Suprapubic skin (tissue), 4 donors: ENCODE data around the gene P2RY14. TPM values are rescaled to one million over a fixed set of nuclear protein-coding genes. Genes with fewer than 3 reads are reported as not detected.

Experiments
- DNase-seq, 2 donors: peaks; one replicate each; pipeline ENCODE4 v3.0.0-alpha.2; 2019; ENCODE audit warnings: low spot score in 2 of 2
- H3K27ac ChIP-seq: fragments of 200-600 bp; sonication (generic); one replicate; pipeline ENCODE4 v1.5.1; 2019
- H3K27me3 ChIP-seq: fragments of 200-600 bp; sonication (generic); one replicate; pipeline ENCODE4 v1.5.1; 2019
- H3K36me3 ChIP-seq: fragments of 200-600 bp; sonication (generic); one replicate; pipeline ENCODE4 v1.5.1; 2019
- H3K4me1 ChIP-seq: fragments of 200-600 bp; sonication (generic); one replicate; pipeline ENCODE4 v1.5.1; 2019
- H3K4me3 ChIP-seq: fragments of 200-600 bp; sonication (generic); one replicate; pipeline ENCODE4 v1.5.1; 2019; ENCODE audit warnings: mild to moderate bottlenecking
- H3K9me3 ChIP-seq: fragments of 200-600 bp; sonication (generic); one replicate; pipeline ENCODE4 v1.5.1; 2019
- CTCF ChIP-seq, 2 donors: fragments of 200-600 bp in 1 of 2; fragments of 450-650 bp in 1 of 2; sonication (generic) in 1 of 2; IDR thresholded peaks; one replicate each; pipeline ENCODE4 v1.5.1; 2016 to 2019; ENCODE audit warnings: antibody characterized with exemption in 2 of 2, mild to moderate bottlenecking in 1 of 2, moderate library complexity in 1 of 2
- EP300 ChIP-seq: sonication (generic); formaldehyde crosslinking; IDR thresholded peaks from one replicate; pipeline ENCODE4 v1.6.1; 2017; ENCODE audit warnings: antibody characterized with exemption
- POLR2A ChIP-seq, 2 donors: fragments of 450-650 bp; IDR thresholded peaks; one replicate each; pipeline ENCODE4 v1.6.1; 2017; ENCODE audit warnings: antibody characterized with exemption in 2 of 2, mild to moderate bottlenecking in 2 of 2, moderate library complexity in 2 of 2
- POLR2AphosphoS5 ChIP-seq, 3 donors: sonication (generic); formaldehyde crosslinking; IDR thresholded peaks; one replicate each; pipeline ENCODE4 v1.6.1; 2017; ENCODE audit warnings: antibody characterized with exemption in 3 of 3
- WGBS: methylation state at CpG from one replicate; pipeline ENCODE4 v1.1.5; 2018; 5-methylcytosine and 5-hydroxymethylcytosine counted together
- total RNA-seq, 4 donors: library from RNA; depleted of rRNA; stranded (reverse); fragments of >200 nt; gene quantifications; one replicate each; pipeline ENCODE4 v1.1.0, GENCODE V29; 2016

The P2RY14 gene
- total RNA-seq, 4 donors from 2014 or later, result 1.1 to 4.2 (median 2.4) TPM

GRCh38 chr3:151199554-151200438 lies 78.5 kb downstream of the P2RY14 start:
- Histone ChIP-seq H3K27me3 (no peaks in the 10 kb centered on the region), H3K4me3 (no peak overlapping the region), H3K36me3 (no peaks in the 10 kb centered on the region), H3K27ac (no peak overlapping the region), H3K4me1 (peaks cover 3% of the 10 kb centered on the region), H3K9me3 (no peaks in the 10 kb centered on the region)
- DNase-seq, result no peak
- no peak for TF ChIP-seq CTCF (IDR thresholded peaks at IDR 0.05)
- no peak for TF ChIP-seq EP300
- TF ChIP-seq POLR2AphosphoS5 (IDR thresholded peaks at IDR 0.05), result no peak
- 72% methylated on average over 4 of the region's 4 CpGs for WGBS

- WGBS, result 81% methylated on average over 5 of the region's 5 CpGs
- no peak overlapping the region for H3K27ac ChIP-seq
- no peaks in the 10 kb centered on the region for H3K9me3 ChIP-seq
- H3K36me3 ChIP-seq, result no peaks in the 10 kb centered on the region
- H3K4me3 ChIP-seq, result no peak overlapping the region
- no peaks in the 10 kb centered on the region for H3K27me3 ChIP-seq
- no peak for TF ChIP-seq EP300
- TF ChIP-seq CTCF (IDR thresholded peaks at IDR 0.05), result no peak
- TF ChIP-seq POLR2AphosphoS5 (IDR thresholded peaks at IDR 0.05), result no peak
- TF ChIP-seq POLR2A (IDR thresholded peaks at IDR 0.05), result no peak
- DNase-seq, result no peak
- peaks cover 3% of the 10 kb centered on the region for H3K4me1 ChIP-seq
Measured at GRCh38 chr3:151198849-151199248, 79.5 kb downstream of the P2RY14 start.

GRCh38 chr3:151197981-151198767 lies 80.2 kb downstream of the P2RY14 start:
- WGBS, result 85% methylated on average over 6 of the region's 6 CpGs
- H3K4me3 ChIP-seq, result no peak overlapping the region
- TF ChIP-seq EP300 (no peak), POLR2A (IDR thresholded peaks at IDR 0.05) (no peak), CTCF (IDR thresholded peaks at IDR 0.05) (no peak), POLR2AphosphoS5 (IDR thresholded peaks at IDR 0.05) (no peak)
- peaks cover 3% of the 10 kb centered on the region for H3K4me1 ChIP-seq
- no peak for DNase-seq
- no peaks in the 10 kb centered on the region for H3K27me3 ChIP-seq
- H3K9me3 ChIP-seq, result no peaks in the 10 kb centered on the region
- no peak overlapping the region for H3K27ac ChIP-seq
- H3K36me3 ChIP-seq, result no peaks in the 10 kb centered on the region

DNA sequence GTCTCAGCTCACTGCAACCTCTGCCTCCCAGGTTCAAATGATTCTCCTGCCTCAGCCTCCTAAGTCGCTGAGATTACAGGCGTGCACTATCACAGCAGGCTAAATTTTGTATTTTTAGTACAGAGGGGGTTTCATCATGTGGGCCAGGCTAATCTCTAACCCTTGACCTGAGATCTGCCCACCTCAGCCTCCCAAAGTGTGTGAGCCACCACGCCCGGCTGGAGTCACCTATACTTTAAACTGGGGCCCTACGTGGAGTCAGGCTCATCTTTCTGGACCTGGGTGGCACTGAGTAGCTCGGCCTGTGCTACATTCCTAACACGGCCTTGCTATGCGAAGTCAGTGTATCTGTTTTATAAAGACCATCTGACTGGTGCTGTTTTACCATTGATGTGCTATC lies 81.1 kb downstream of the P2RY14 start:
- no peak for TF ChIP-seq POLR2A (IDR thresholded peaks at IDR 0.05)
- TF ChIP-seq POLR2AphosphoS5 (IDR thresholded peaks at IDR 0.05), result no peak
- TF ChIP-seq CTCF (IDR thresholded peaks at IDR 0.05), result no peak
- no peak for TF ChIP-seq EP300
- Histone ChIP-seq H3K27ac (no peak overlapping the region), H3K4me3 (no peak overlapping the region), H3K27me3 (no peaks in the 10 kb centered on the region), H3K36me3 (no peaks in the 10 kb centered on the region), H3K4me1 (peaks cover 3% of the 10 kb centered on the region), H3K9me3 (no peaks in the 10 kb centered on the region)
- WGBS, result 97% methylated on average over 8 of the region's 8 CpGs
- DNase-seq, result no peak

DNA sequence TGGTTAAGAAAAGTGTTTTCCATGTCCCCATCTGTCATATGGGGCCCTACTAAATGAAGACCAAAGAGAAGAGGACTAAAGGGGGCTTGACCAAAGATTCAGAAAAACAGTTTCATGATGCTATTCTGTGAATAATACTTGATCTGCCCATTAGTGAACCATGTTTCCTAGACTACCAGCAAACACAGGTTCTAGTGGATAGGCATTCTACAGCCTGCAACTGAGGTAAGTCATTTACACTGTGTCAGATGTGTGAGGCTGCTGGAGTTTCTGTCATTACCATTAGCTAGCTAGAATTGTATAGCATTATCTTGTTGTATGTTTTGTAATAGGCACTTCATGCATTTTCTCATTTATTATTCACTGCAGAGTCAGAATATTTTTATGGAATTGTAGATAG lies 81.9 kb downstream of the P2RY14 start:
- no peaks in the 10 kb centered on the region for H3K9me3 ChIP-seq
- H3K36me3 ChIP-seq, result no peaks in the 10 kb centered on the region
- no peak overlapping the region for H3K27ac ChIP-seq
- TF ChIP-seq CTCF (IDR thresholded peaks at IDR 0.05), result no peak
- DNase-seq, result no peak
- H3K27me3 ChIP-seq, result no peaks in the 10 kb centered on the region
- no peak overlapping the region for H3K4me3 ChIP-seq
- H3K4me1 ChIP-seq, result peaks cover 3% of the 10 kb centered on the region
